ENCODE data around the gene CENPX.

CENPX gene

GRCh38 chr17:82009413-82009812 is 13.3 kb downstream of the CENPX start:
- no peak for DNase-seq

- DNase-seq = no peak
Measured at GRCh38 chr17:82008941-82009405, 13.7 kb downstream of the CENPX start.

GRCh38 chr17:82008258-82008940 is 14.3 kb downstream of the CENPX start:
- DNase-seq = no peak

GRCh38 chr17:82007495-82008257 is 15.0 kb downstream of the CENPX start:
- DNase-seq = no peak

- DNase-seq = no peak
Measured at GRCh38 chr17:82007228-82007494, 15.5 kb downstream of the CENPX start.

GRCh38 chr17:82006468-82007227 is 16.0 kb downstream of the CENPX start:
- no peak for DNase-seq

GRCh38 chr17:82005701-82006348 is 16.9 kb downstream of the CENPX start:
- no peak for DNase-seq

- DNase-seq = no peak
Measured at GRCh38 chr17:82004517-82005455, 17.9 kb downstream of the CENPX start.

- DNase-seq = no peak
Measured at GRCh38 chr17:82003411-82004381, 19.0 kb downstream of the CENPX start.

- DNase-seq = no peak
Measured at GRCh38 chr17:82001571-82002056, 21.1 kb downstream of the CENPX start.

GRCh38 chr17:82000803-82001570 is 21.7 kb downstream of the CENPX start:
- no peak for DNase-seq

GRCh38 chr17:81999976-82000802 is 22.5 kb downstream of the CENPX start:
- no peak for DNase-seq

- no peak for DNase-seq
Measured at GRCh38 chr17:81999587-81999975, 23.1 kb downstream of the CENPX start.

GRCh38 chr17:81998691-81999438 is 23.8 kb downstream of the CENPX start:
- DNase-seq = no peak

GRCh38 chr17:81998212-81998611 is 24.5 kb downstream of the CENPX start:
- DNase-seq = no peak

GRCh38 chr17:81996757-81997441 is 25.8 kb downstream of the CENPX start:
- no peak for DNase-seq

- no peak for DNase-seq
Measured at GRCh38 chr17:81996232-81996756, 26.4 kb downstream of the CENPX start.
